Stimulated activated CD8-positive, alpha-beta memory T cell treated with anti-CD3 and anti-CD28 coated beads, Interleukin-2, amount 100 ng/mL, for 1 hour (primary cell): ENCODE data around the gene YTHDF1.
"Not testable (repeated sequence)": the region's sequence is repeated elsewhere in the genome, so short reads cannot be mapped to it uniquely, and the experiment has no call there.

Experiments
- DNase-seq, 2 donors: peaks; one replicate each; pipeline ENCODE4 v3.0.0-alpha.2; 2020; ENCODE audit warnings: low read depth in 2 of 2

YTHDF1 gene

DNA sequence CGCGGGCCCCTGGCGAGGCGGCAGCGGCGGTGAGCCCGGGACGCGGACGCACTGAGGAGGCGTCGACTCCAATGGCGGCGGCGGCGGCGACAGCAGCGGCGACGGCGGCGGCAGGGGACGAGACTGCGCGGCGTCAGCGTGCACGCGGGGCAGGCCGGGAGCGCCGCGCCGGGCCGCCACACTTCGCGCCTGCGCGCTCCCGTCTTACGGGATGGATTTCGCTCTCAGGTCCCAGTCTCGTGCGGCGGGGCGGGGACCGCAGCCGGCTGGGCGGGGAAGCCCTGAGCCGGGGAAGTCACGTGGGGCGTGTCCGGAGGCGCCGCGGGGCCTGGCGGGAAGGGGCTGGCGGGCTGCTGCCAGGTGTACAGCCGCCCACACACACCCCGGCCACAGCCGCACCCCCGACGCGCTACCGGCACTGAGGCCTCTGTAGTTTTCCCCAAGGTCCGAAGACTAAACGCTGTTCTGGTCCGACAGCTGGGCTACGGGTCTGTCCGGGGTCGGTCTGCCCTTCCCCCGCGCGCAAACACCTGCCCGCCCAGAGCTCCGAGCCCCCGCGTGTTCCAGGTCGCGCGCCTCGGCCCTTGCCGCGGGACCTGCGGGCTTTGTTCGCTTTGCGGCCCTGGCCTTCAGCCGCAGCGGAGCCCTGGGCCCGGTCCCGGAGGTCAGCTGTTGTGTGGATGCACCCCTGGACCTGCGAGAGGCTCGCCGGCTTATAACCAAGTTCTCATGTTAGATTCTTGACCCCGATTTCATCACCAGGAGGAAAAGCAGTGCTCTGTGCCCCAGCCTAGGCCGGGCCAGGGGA is at the start of gene YTHDF1:
TSS of gene YTHDF1 (minus strand) at position 91 of the 808 bp plus-strand sequence. CDS start 239 bp downstream, outside the sequence.
- peak; percentile 89 to 93 for DNase-seq

DNA sequence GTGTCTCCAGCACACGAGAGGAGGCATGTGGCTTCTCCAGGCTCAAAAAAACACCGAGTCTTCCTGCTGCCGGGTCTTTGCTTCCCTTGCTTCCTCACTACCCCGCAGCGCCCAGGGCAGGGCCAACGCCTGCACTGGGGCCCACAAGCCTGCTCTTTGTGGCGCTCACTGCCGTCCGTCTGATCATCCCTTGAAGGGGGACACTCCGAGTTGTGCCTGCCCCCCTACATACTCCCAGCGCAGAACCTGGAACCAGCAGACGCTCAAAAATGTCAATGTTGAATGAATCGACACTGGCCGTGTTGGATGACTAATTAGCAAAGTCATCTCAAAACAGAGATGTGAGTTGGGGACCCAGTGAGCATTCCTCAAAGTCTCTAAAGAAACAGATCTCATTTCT is 48.6 kb upstream of the YTHDF1 start:
- DNase-seq, result no peak

DNA sequence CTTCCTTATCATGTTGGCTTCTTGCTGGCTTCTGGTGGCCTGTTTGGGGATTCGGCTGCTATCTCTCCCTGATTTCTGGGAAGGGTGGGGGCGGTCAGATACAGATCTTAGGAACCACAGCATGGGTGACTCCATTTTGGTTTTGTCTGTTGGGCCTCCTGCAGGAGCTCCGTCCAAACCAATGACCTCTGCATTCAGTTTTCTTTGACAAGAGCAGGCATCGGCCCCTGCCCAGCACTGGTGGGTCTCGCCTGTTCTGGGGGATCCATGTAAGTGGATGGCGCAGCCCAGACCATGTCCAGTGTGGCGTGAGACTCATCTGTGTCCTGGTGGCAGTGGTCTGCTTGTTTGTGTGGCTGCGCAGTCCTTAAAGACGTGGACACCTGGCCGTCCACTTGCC is 48.1 kb upstream of the YTHDF1 start:
- no peak for DNase-seq

DNA sequence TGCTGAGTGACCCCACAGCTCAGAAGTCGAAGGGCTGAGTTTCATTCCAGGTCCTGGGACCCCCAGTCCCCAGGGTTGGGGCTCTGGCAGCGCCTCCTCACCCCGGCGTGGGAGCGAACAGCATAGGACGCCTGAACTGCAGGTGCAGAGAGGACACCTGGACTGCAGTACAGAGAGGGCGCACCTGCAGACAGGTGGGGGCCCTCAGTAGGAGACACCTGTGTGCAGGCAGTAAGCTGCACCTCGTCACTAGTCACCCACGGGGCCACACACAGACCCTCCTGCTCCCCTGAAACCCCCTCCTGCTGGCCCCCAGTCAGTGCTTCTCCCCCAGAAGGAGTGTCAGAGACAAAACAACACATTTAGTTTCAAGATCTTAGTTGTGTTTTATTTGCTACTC is 46.9 kb upstream of the YTHDF1 start:
- no peak for DNase-seq

DNA sequence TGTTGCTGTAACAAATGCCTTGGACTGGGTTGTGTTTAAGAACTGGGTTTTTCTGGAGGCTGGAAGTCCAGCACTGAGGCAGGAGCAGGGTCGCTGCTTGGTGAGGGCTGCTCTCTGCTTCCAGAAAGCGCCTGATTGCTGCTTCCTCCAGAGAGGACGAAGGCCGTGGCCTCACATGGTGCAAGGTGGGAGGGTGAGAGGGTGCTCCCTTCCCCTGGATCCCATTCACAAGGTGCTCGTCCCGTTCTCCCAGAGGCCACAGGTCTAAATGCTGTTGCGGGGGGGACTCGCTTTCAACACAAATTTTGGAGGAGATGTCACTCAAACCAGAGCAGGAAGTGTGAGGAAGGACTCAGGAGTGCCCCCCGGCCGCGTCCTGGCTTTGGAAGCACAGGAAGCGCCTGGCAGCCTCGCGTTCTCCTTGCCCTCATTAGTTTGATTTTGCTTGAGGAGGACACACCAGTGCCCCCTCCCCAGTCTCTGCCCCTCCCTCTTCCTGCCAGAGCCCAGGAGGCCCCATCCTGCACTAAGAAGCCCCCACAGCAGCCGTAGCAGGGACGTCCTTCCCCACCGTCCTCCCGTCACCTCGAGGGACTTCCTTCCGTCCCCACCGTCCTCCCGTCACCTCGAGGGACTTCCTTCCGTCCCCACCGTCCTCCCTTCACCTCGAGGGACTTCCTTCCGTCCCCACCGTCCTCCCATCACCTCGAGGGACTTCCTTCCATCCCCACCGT is 46.0 kb upstream of the YTHDF1 start:
- no peak for DNase-seq

DNA sequence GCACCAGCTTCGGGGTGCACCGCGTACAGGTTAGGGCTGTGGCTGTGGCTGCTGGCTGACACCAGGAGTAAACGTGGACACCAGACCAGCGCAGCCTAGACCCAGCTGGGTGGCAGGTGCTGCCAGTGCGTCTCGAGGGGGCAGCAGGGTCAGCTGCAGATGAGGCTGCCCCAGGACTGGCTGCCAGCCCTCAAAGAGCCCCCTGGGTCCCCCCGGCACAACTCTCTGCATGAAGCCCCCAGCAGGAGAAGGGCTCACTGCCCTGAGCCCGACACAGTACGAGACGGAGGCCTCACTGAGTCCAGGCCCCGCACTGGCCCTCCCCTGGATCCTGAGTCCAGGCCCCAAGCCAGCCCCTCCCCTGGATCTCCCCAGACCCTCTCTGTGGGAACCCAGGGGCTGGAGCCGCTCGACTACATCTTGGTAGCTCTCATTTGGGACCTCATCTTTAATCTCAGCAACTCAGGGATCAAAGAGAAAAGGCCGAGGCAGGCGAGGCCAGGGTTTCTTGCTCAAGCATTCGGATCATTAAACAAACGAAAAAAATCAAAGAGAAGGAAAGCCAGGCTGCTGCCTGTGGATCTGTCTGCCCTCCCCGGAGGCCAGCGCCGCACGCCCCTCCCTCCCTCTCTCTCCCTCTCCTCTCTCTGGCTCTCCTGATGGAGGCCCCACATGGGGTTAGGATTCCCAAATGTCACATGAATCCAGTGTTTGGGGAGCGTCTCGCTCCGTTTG is 45.3 kb upstream of the YTHDF1 start:
- no peak for DNase-seq

DNA sequence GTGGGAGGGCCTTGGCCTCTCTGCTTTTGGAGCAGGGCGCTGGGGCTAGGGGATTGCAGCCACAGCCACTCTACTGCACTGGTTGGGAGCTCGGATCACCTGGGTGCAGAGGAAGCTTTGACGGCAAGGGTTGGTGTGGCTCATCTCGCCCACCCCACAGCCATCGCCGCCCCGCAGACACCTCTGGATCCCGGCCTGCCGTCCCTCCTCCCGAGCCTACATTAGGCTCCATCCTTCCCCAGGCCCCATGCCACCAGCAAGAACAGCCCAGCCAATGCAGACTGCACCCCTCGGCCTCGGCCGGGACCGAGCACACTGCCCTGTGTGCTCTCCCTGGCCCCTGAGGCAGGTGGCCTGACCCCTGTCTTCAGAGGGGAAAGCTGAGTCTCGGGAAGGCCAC is 44.6 kb upstream of the YTHDF1 start:
- DNase-seq, result no peak

DNA sequence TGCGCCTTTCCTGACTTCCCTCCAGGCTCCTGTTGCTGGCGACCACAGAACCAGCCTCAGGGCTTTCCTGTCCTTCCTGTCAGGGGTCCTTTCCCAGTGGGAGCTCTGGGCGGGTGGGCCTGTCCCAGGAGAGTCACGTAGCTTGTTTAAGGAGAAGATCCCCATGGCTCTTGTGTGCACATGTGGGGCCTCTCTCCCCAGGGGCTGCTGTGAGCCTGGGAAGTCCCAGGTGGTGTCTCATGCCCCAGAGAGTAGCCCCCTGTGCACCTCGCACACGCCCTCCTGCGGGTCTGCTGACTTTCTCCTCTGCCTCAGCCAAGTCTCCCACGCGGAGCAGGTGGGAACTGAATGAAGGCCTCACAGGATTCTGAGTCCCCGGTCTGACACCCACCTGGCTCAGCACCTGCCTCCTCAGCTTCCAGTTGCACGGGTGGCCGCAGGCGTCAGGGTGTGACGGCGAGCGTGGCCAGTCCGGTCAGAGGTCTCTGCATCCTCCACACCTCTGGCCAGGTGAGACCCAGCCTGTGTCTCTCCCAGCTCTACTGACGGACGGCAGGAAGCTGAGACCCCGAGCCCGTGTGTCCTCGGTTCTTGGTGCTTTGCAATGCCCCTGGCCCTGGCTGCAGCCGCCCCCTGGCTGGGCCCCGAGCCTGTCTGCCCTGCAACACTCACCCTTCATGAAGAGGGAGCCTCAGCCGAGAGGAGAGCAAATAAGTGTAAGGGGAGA is 44.0 kb upstream of the YTHDF1 start:
- DNase-seq, result no peak

DNA sequence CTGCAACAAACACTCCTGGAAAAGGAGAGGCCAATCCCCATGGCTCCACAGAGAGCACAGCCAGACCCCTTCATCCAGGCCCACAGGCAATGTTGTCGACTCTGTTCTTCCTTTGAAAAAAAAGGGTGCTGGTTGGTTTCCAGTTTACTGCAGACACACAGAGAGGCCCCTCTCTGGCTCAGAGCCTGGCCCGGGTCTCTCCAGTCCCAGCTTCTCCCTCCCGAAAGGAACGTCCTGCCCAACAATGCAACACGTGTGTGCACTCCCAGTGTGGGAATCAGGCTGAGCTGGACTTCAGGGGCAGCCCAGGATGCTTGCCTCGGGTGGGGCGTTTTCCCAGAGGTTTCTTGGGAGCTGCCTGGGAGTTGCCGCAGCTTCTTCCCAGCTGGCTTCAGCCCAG is 42.9 kb upstream of the YTHDF1 start:
- DNase-seq, result no peak

DNA sequence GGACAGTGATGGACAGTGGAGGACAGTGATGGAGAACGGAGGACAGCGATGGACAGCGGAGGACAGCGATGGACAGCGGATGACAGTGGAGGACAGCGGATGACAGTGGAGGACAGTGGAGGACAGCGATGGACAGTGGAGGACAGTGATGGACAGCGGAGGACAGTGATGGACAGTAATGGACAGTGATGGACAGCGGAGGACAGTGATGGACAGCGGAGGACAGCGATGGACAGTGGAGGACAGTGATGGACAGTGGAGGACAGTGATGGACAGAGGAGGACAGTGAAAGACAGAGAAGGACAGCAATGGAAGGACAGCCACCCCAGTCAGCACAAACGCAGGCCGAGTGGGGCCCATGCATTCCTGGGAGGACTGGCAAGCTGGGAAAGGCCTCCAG is 41.7 kb upstream of the YTHDF1 start:
- no peak for DNase-seq

DNA sequence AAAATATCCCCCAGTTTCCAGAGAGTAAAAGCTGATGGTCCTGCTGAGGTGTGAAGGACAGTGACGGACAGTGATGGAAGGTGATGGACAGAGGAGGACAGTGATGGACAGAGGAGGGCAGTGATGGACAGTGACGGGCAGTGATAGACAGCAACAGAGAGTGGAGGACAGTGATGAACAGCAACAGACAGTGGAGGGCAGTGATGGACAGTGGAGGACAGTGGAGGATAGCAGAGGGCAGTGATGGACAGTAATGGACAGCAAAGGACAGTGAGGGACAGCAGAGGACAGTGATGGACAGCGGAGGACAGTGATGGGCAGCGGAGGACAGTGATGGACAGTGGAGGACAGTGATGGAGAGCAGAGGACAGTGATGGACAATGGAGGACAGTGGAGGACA is 41.0 kb upstream of the YTHDF1 start:
- no peak for DNase-seq

DNA sequence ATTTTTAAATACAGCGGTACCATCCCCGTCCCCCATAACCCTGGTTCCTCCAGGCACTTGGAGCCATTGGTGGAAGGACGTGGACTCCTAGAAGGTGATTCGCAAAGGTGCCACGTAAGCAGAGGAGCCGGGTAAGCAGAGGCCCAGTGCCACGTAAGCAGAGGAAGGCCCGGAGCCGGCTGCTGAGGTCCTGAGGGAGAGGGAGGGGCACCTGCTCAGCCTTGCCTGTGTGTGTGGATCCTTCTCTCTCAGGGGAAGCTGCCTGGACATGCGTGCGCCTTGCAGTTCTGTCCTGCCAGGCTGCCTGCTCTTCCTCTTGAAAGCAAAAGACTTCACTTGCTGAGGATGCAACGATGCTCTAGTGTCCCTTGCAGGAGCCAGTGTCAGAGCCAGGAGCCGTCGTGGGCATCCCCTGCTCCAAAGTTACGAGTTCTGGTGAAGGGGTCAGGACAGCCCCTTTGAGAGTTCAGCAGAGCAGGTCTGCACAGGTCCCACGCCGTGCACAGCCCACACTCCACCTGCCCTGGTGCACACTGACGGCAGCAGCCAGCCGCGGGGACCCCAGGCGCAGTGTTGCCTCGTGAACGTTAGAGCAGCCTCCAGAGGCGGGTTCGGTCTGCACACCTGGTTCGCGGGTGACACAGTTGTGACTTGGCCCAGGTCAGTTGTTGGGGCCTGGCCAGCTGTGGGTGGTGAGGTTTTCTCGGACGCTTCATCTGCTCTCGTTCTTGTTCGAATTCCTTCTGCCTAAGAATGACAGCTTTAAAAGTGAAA is 40.2 kb upstream of the YTHDF1 start:
- no peak for DNase-seq

DNA sequence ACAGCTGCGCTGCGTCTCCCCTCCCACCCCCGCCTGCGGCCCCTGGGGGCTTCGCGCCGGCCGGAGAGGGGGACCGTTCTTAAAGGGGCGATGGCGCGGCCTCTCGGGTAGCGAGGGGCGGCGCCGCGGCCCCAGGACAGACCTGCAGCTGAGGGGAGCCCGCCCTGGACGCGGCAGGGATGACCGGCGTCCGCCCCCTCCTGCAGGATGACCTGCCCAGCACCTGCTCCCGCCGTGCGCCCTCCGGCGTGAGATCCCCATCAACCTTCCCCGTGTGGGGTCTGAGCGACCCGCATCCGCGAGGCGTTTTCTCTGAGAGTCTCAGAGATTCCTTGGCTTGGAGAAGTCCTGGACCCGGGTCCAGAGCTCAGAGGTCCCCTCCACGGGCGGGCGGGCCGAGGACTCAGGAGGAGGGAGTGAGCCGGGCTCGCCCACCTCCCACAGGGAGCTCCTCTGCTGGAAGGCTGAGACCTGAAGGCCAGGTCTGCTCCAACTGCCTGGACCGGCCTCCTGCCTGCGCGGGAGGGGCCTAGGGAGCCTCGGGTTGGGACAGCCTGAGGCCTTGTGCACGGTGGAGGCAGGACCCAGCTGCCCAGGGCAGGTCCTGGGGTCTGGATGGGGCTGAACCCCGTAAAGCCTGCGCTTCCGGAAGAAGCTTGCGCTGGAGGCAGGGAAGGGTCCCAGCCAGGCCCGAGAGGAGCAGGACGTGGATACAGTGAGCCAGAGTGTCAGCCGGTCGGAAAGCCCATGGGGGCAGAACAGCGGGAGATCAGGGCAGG is 38.9 kb upstream of the YTHDF1 start:
- no peak for DNase-seq

DNA sequence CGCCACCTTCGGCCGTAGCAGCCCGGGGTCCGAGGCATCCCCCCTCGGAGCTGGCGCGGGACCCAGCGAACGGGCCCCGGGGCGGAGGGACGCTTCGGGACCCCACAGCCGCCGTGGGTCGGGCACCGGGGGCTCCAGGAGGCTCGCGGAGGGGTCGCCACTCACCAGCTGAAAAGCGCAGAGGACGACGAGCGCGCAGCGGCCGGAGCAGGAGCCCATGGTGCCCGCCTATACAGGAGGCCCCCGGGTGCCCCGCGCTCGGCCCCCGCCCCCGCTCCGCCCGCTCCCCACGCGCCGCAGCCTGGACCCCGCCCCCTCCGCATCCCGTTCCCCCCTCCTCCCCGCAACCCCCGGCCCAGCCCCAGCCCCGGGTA is 38.3 kb upstream of the YTHDF1 start, which contains the start of gene NKAIN4:
TSS of gene NKAIN4 (minus strand) at position 232 of the 374 bp plus-strand sequence. CDS start at position 219, 13 bp downstream.
- DNase-seq, result no peak

DNA sequence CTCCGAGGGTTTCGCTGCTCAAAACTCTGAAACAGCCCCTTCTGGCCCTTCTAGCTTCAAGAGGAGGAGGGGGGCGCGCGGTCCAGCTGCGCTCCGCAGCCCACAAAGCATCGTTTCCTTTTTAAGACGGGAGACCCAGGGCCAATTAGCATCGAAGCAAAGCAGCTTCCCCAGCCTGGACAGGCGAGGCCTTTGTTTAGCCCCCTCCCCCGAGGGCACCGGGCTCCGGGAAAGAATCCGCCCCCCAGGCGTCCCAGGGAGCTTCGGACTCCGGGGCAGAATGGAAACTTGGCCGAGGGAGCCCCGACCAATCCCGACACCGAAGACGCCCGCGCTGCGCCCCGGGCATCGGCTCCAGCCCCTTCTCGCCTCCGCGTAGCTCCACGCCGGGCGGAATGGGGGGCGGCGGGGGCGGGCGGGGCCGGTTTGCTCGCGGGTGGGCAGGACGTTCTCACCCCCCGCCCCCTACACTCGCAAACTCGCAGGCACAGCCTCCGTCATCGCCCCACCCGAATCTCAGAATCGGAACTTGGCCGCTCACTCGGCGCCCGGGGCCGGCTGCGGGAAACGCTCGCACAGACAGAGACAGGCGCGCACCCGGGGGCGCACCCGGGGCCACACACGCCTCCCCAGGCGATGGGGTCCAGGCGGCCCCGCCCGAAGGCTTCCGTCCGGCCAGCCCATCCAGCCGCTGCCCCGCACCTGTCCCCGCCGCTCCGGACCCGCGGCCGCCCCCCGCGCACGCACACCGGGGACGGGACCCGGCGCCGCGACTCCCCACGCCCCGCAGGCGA is 37.7 kb upstream of the YTHDF1 start:
- DNase-seq, result no peak

DNA sequence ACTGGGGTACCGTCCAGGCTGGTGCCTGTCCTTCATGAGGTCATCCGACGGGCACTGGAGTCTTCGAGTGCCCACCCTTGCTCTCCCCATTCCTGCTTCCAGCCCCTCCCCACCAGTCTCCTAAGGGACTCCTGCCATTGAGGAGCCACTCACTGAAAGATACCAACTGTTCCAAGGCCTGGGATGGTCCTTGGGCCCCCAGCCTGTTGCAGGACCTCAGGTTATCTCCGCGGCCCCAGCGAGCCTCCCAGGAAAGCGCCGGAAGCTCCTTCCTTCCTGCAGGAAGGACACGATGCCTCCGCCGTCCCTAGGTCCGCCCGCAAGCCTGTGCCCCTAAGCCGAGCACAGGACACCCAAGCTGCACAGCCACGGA is 37.1 kb upstream of the YTHDF1 start:
- no peak for DNase-seq

DNA sequence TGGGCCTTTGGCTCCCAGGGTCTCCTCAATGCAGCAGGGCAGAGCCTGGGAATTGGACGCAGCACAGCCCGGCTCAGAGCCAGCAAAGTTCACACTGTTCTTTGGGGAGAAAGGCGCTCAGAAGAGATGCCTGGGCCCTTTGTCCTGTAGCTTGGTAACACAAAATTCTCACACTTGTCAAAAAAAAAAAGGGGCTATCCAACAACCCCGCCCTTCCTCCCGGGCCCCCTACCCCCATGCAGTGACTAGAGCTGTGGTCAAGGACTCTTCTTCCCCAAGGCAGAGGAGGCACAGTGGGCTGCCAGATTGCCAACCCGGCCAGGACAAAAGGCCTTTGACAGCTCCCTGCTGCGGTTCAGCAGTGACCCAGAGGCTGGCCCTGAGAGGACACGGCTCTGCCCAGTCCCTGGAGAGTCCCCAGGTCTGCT is 36.4 kb upstream of the YTHDF1 start:
- DNase-seq, result no peak

DNA sequence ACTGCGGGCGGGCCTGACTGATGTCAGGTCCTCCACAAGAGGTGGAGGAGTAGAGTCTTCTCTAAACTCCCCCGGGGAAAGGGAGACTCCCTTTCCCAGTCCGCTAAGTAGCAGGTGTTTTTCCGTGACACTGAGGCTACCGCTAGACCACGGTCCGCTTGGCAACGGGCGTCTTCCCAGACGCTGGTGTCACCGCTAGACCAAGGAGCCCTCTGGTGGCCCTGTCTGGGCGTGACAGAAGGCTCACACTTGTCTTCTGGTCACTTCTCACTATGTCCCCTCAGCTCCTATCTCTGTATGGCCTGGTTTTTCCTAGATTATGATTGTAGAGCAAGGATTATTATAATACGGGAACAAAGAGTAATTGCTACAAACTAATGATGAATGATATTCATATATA is 35.4 kb upstream of the YTHDF1 start:
- not testable (repeated sequence) for DNase-seq

DNA sequence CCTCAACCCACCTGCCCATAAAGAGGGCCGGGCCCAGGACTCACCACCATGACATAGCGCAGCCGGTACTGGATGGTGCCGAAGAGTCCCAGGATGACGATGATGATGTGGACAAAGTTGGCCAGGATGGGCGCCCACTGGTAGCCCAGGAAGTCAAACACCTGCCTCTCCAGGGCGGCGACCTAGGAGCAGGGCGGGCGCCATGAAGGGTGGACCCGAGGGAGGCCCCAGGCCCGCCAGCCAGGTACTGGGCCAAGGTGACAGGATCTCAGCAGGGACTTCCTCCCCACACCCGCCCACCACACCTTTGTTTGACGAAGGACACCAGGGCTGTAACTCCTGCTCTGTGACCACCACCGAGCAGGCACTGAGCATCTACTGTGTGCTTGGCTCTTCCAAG is 34.0 kb upstream of the YTHDF1 start:
- DNase-seq, result no peak
